SHP77 treated with DMSO at 0.1 percent for 48 hours (cell line): ENCODE data around the gene PHLDA1.

ENCODE experiments used
- DNase-seq: peaks from one replicate; lab custom pipeline; 2025; lab: John Stamatoyannopoulos, UW

Gene PHLDA1

GRCh38 chr12:76031414-76032042, at the start of gene PHLDA1:
PHLDA1 (minus strand) TSS chr12:76031776.
- peak; percentile 94 for DNase-seq

DNA sequence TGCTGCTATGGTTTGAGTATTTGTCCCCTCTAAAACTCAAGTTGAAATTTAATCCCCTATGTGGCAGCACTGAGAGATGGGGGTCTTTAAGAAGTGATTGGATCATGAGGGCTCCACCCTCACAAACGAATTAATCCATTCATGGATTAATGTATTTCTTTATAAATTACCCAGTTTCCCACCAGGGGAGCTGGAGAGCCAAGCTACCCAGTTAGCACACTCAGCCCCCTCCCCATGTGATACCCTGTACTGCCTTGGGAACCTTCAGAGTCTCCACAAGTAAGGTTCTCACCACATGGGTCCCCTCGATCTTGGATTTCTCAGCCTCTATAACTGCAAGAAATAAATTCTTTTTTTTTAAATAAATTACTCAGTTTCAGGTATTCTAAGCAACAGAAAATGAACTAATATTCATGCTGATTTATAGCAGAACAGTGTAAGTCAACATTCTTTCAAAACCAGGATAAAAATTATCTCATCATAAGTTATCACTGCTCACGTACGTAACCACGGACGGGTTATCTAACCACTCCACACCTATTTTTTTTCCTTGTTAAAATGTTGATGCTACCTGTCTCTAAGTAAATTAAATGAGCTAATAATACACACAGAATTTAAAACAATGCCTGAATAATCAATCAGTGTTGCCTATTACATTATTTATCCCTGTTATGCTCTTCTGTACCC, 49.3 kb upstream of the PHLDA1 start:
- no peak for DNase-seq

DNA sequence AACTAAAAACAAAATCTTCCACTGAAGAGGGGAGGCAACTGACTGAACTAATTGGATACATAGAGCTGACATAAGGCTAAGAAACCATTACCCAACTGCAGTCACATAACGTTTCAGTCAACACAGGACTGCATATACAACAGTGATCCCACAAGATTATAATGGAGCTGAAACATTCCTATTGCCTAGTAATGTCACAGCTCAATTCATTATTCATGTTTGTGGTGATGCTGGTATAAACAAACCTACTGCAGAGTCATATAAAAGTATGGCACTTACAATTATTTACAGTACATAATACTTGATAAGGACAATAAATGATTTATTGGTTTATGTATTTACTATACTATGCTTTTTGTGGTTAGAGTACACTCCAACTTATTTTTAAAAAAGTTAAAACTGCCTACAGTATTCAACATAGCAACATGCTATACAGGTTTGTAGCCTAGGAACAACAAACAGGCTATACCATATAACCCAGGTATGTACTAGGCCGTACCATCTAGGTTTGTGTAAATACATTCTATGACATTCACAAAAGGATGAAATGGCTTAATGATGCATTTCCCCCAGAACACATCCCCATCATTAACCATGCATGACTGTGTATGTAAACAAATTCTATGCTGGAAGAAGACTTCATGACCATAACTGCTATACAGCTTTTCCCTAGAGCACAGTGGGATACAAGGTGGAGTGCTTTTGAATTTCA, 48.6 kb upstream of the PHLDA1 start:
- DNase-seq, result no peak

DNA sequence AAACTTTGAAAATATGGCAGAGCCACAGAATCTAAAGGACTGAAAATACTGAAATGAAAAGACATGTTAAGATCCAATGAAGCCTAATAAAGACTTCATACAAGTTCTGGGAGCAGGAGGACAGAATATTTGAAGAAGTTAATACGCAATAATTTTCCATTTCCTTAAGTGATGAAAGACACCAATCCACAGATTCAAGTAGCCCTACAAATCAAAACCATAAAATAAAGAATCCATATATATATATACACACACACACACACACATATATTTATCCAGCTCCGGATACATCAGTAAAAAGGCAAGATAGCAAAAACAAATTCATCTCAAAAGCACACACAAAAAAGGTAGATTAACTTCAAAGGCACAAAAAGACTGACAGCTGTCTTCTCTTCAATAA, 47.2 kb upstream of the PHLDA1 start:
- no peak for DNase-seq

DNA sequence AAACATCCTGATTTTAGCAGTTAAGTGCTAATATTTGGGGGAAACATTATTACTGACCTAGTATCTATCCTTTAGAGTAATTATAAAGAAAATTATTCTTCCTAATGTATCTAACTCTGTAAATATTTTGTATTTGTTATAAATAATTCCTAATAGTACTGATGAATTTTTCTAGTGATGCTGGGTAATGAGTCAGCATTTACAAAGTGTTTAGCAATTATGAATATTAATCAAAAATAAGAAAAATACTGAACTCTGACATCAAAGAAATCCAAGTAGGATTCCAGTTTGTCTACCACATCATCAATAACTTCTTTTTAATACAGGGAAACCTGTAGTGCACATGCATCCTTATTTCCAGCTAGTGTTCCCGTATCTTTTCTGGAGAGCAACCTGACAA, 43.9 kb upstream of the PHLDA1 start:
- DNase-seq, result no peak

GRCh38 chr12:76074701-76075336, 43.2 kb upstream of the PHLDA1 start:
- DNase-seq, result no peak

DNA sequence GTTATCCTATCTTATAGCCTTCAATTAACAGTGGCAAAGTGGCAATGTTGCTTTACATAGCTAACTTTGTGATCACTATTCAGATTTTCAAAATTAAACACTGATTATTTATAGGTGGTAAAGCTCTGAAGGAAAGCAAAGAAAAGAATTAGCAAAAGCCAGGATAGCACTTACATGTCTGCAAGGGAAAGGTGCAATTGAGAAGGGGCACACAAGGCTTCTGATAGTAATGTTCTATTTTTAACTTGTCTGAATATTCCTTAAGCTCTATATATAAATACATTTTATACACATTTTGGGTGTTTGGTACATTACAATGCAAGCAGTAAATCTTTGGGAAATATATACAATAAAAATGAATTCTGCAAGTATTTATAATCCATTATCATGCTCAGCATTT, 42.0 kb upstream of the PHLDA1 start:
- DNase-seq, result no peak

DNA sequence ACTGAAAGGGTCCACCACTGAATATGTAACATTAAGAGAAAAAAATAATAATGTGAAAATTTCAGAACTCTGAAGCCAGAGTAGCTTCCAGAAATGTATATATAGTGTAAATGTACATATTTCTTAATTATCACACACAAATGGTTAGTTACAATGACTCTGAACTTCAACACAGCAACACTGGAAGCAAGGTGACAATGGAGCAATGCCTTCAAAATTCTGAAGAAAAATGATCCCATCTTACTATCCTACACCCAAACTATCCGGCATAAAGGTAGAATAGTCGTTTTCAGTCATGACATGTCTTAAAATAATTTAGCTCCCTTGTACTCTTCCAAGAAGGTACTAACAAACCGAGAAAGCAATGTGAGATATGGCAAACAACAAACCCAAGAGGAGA, 41.0 kb upstream of the PHLDA1 start:
- DNase-seq, result no peak

DNA sequence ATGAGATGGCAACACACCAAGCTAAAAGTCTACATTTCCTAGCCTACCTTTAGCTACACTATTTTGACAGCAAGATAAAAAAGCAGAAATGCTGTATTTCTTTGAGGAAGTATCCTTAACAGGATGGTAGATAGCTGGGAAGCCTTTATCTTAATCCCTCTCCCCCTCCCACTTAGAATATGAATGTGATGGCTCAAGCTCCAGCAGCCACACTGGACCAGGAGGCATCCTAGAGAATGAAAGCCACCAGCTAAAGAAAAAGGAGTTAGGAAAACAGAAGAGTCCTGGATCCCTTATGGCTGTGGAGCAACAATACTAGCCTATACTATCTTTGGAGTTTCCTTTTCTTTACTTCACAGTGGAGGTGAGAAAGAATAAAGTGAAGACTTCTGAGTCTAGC, 37.8 kb upstream of the PHLDA1 start:
- DNase-seq, result no peak

DNA sequence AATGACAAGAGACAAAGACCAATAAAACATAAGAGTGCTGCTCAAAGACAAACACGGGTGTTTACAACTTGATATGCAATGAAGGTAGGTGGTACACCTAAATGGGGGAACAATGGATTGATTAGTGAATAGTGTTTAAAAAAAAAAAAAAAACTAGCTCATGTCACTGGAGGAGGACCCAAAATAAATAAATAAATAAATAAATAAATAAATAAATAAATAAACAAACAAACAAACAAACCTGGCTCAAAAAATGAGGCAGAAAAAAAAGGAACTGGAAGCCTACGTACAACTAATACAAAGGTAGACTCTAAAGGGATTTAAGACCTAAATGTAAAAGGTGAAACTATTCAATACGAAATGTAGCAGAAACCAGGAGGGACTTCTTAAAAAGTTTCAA, 34.3 kb upstream of the PHLDA1 start:
- no peak for DNase-seq

- no peak for DNase-seq
These were observed 33.3 kb upstream of the PHLDA1 start for GRCh38 chr12:76064904-76065303.

DNA sequence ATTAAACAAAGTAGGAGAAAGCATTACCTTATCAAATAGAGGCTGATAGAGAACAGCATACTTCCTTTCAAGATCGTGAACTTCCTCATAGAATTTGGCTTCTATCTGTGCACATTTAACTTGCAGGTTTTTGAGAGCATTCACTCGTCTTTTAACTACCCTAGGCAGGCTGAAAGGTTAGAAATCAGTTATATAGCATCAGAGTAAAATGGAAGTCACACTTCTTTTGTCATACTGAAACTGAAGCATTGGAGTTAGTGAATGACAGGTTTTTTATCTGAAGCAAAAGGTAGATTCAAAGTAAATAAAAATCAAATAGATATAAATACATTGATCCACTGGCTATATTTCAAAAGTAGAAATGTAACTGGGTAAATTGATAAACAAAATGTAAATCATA, 28.5 kb upstream of the PHLDA1 start:
- no peak for DNase-seq

GRCh38 chr12:76057326-76057725, 25.8 kb upstream of the PHLDA1 start:
- DNase-seq, result no peak

GRCh38 chr12:76055393-76055792, 23.8 kb upstream of the PHLDA1 start:
- no peak for DNase-seq

- no peak for DNase-seq
These were observed 18.1 kb upstream of the PHLDA1 start for GRCh38 chr12:76049575-76050251.

DNA sequence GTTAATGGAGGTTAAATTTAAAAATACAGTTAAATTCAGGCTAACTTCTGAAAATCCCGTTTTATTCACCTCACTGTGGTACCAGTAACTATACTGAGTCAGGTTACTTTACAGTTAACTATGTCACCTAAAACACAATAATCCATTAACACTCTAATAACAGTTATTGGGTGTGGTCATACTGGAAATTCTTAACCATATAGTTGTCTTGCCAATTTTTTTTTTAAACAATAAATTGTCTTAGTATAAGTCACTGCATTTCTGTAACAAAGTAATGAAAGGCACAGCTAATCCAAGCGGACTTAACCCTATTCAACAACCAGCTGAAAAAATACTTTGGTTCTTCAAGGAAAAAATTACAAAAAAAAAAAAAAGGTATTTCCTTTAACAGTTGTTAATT, 16.2 kb upstream of the PHLDA1 start:
- DNase-seq, result no peak

DNA sequence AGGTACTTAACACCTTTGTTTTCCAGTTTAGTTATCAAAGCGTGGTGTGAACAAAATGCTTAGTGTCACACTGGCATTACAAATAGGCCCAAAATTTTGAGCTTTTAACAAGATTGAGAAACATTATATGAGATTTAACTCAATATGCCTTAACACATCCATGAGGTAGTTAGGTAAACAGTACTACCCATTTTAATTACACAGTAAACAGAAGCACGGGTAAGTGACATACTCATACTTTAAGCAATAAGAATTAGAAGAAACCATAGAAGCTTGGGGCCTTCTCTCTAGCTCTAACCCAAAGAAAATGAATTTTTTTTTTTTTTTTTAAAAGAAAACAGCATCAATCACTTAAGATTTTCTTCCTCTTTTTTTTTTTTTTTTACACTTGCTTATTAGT, 15.5 kb upstream of the PHLDA1 start:
- DNase-seq, result no peak

GRCh38 chr12:76043377-76043776, 11.8 kb upstream of the PHLDA1 start:
- DNase-seq, result no peak

- DNase-seq, result no peak
These were observed 10.6 kb upstream of the PHLDA1 start for GRCh38 chr12:76042147-76042546.

DNA sequence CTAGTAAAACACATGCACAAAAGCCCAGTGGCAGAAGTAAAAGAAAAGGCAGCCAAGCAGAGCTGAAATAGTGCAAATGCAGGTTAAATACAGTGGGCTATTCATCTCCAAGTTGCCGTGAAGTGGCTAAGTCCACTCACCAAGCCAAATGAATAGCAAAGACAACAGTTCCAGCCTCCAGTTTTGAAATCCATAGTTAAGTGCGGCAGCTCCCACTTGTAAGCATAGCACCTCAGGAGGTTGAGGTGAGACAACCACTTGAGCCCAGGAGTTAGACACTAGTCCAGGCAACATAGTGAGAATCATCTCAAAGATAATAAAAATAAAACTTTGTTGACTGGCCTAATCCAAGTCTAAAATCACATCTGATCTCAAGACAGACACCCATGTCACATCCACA, 9.8 kb upstream of the PHLDA1 start:
- DNase-seq, result no peak

DNA sequence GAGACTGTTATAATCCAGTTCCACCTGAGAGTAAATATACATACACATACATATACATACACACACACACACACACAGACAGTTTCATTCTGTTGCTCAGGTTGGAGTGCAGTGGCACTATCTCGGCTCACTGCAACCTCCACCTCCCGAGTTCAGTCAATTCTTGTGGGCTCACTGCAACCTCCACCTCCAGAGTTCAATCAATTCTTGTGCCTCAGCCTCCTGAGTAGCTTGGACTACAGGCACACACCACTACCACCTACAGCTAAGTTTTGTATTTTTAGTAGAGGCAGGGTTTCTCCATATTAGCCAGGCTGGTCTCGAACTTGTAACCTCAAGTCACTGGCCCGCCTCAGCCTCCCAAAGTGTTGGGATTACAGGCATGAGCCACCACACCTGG, 8.9 kb upstream of the PHLDA1 start:
- no peak for DNase-seq

DNA sequence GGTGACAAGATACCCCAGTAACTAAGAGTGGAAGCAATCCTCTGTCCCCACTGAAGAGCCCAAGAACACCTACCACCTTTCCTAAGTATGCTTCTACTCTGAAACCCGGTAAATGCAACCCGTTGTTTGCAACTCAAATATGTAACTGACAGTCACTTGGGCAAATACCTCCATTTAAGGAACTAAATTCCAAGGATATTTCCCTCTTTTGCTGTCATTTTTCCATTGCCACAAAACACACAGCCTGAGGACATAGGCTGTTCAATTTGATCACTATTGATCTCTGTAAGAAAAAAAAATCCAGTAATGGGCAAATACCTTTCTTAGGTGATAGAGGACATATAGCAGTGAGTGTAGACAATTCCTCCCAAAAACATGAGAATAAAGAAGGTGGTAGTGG, 6.6 kb upstream of the PHLDA1 start:
- no peak for DNase-seq
